Activated CD8-positive, alpha-beta T cell treated with anti-CD3 and anti-CD28 coated beads for 36 hours (primary cell): ENCODE data around the gene ETV6. TPM values are rescaled to one million over a fixed set of nuclear protein-coding genes. Genes with fewer than 3 reads are reported as not detected.

Experiments
- ATAC-seq: fragments of 200-7000 bp; cut with Tn5 transposase; one replicate; pipeline ENCODE4 v1.10.0; 2021; ENCODE audit warnings: mild to moderate bottlenecking, moderate library complexity
- CTCF ChIA-PET: fragments of 350-600 bp; sonication (Branson Sonifier 250); formaldehyde crosslinking; loops from one replicate; lab custom pipeline; 2021; ENCODE audit warnings: antibody characterized with exemption; lab: Charles Lee
- POLR2A ChIA-PET: fragments of 350-600 bp; sonication (Branson Sonifier 250); formaldehyde crosslinking; loops from one replicate; lab custom pipeline; 2021; ENCODE audit warnings: antibody characterized with exemption; lab: Charles Lee
- DNase-seq: peaks from one replicate; pipeline ENCODE4 v3.0.0-alpha.2; 2020
- H3K27ac Mint-ChIP-seq: one replicate; pipeline ENCODE4 v1.8.0; 2021; ENCODE audit warnings: mild to moderate bottlenecking, mixed read lengths
- H3K27me3 Mint-ChIP-seq: one replicate; pipeline ENCODE4 v1.8.0; 2021; ENCODE audit warnings: mixed read lengths
- H3K36me3 Mint-ChIP-seq: one replicate; pipeline ENCODE4 v1.8.0; 2021; ENCODE audit warnings: low read depth, mixed read lengths
- H3K4me1 Mint-ChIP-seq: one replicate; pipeline ENCODE4 v1.8.0; 2021; ENCODE audit warnings: low read depth, mixed read lengths
- H3K4me3 Mint-ChIP-seq: one replicate; pipeline ENCODE4 v1.8.0; 2021; ENCODE audit warnings: mild to moderate bottlenecking, moderate library complexity, mixed read lengths
- H3K9me3 Mint-ChIP-seq: one replicate; pipeline ENCODE4 v1.8.0; 2021; ENCODE audit warnings: mixed read lengths
- intact Hi-C: fragments of 100-400 bp; cut with micrococcal nuclease; formaldehyde crosslinking; loops from one replicate; pipeline ENCODE4 v1.10.0; 2022
- total RNA-seq, 2 experiments: library from RNA; stranded (reverse); gene quantifications; one replicate each; pipeline ENCODE4 v1.2.3, GENCODE V29; 2021
- TF ChIP-seq, protein P1 (sequence below): fragments of 200-600 bp; IDR thresholded peaks from one replicate; pipeline ENCODE4 v1.8.0; 2022; ENCODE audit warnings: antibody characterized with exemption, mild to moderate bottlenecking

ETV6 gene
- total RNA-seq, 2 experiments from 2014 or later = 20.5 to 22.7 TPM

DNA sequence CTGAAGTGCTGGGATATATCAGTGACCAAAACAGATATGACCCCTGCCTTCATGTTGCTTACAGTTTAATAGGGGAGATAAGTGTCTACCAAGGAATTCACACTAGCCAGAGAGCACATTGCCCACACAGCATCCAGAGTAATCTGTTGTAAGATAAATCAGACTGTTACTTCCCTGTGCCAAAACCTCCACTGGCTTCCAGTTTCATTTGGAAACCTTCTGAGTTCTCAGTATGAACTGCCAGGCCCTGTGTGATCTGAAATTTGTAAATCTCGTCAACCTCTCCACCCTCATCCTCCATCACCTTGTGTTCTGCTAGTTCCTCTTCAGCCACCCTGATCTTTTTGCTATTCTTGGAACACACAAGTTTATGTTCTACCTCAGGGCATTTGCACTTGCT is 154.7 kb downstream of the ETV6 start:
- TF ChIP-seq, protein P1, sequence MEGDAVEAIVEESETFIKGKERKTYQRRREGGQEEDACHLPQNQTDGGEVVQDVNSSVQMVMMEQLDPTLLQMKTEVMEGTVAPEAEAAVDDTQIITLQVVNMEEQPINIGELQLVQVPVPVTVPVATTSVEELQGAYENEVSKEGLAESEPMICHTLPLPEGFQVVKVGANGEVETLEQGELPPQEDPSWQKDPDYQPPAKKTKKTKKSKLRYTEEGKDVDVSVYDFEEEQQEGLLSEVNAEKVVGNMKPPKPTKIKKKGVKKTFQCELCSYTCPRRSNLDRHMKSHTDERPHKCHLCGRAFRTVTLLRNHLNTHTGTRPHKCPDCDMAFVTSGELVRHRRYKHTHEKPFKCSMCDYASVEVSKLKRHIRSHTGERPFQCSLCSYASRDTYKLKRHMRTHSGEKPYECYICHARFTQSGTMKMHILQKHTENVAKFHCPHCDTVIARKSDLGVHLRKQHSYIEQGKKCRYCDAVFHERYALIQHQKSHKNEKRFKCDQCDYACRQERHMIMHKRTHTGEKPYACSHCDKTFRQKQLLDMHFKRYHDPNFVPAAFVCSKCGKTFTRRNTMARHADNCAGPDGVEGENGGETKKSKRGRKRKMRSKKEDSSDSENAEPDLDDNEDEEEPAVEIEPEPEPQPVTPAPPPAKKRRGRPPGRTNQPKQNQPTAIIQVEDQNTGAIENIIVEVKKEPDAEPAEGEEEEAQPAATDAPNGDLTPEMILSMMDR = no peak
- DNase-seq (no peak), ATAC-seq (no peak)
- POLR2A ChIA-PET = interaction anchor here (1.0 to 1.5 kb wide), 3 partner anchors 10 to 25 kb away, joined by 3 to 5 read pairs (median 3); no protein-coding TSS in a partner anchor
- intact Hi-C loops = no loop called here
- H3K36me3 Mint-ChIP-seq = peaks cover 12% of the 10 kb centered on the region
- peaks cover 22% of the 10 kb centered on the region for H3K4me1 Mint-ChIP-seq
- H3K4me3 Mint-ChIP-seq = no peak overlapping the region
- H3K27ac Mint-ChIP-seq = no peak overlapping the region
- H3K9me3 Mint-ChIP-seq = no peaks in the 10 kb centered on the region
- CTCF ChIA-PET = interaction anchor here (2.5 kb wide), 1 partner anchor 11 kb away, joined by 6 read pairs; no protein-coding TSS in a partner anchor
- no peaks in the 10 kb centered on the region for H3K27me3 Mint-ChIP-seq

DNA sequence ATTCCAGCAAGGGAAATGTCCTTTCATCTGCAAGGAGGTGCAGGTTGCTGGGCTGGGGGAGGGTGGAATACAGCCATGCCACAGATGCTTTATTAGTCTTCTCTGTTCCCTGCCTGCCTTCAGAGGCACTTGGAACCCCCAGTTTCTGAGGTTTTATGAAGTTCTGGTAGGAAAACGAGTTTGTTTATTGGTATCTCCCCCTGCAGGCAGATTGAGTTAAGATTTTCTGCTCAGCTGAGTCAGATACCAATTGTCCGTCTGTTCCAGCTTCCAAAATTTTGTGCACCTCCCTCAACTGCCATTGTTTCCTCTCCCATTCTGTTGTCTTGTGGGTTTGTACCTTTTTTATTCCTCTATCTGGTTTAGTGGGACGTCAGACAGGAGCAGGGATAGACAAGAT is 155.6 kb downstream of the ETV6 start:
- no peak for DNase-seq
- TF ChIP-seq, protein P1 = no peak
- ATAC-seq = no peak
- CTCF ChIA-PET = interaction anchor here (0.7 to 2.5 kb wide), 3 partner anchors 8 to 25 kb away, joined by 3 to 6 read pairs (median 3); no protein-coding TSS in a partner anchor
- intact Hi-C loops = no loop called here
- Mint-ChIP-seq H3K27me3 (no peaks in the 10 kb centered on the region), H3K4me3 (no peak overlapping the region), H3K9me3 (no peaks in the 10 kb centered on the region), H3K4me1 (peaks cover 21% of the 10 kb centered on the region), H3K27ac (no peak overlapping the region), H3K36me3 (peaks cover 14% of the 10 kb centered on the region)
- POLR2A ChIA-PET = interaction anchor here (1.0 to 1.5 kb wide), 5 partner anchors 11 to 33 kb away, joined by 3 to 5 read pairs (median 3); no protein-coding TSS in a partner anchor

DNA sequence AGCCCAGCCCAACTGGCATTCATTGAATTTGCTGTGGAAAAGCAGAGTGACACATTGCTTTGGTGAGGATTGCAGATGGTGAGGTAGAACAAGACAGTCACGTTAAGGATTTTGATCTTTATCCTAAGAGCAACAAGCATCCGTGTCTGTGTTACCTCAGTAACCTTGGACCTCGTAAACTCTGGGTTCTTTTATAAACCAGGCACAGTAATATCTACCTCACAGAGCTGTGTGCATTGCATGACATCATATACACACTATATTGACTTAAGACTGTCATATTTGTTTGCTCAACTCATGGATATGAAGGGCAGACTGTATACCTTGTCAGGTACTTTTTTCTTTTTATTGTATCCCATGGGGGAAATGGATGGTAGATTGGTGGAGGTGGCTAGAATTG is 156.2 kb downstream of the ETV6 start:
- POLR2A ChIA-PET = interaction anchor here (1.2 to 1.5 kb wide), 4 partner anchors 11 to 32 kb away, joined by 3 to 5 read pairs (median 4); no protein-coding TSS in a partner anchor
- DNase-seq (no peak), ATAC-seq (no peak)
- peaks cover 21% of the 10 kb centered on the region for H3K4me1 Mint-ChIP-seq
- TF ChIP-seq, protein P1 = no peak
- H3K27me3 Mint-ChIP-seq = no peaks in the 10 kb centered on the region
- CTCF ChIA-PET = interaction anchor here (1.0 to 2.5 kb wide), 2 partner anchors 10 to 25 kb away, joined by 3 to 6 read pairs; no protein-coding TSS in a partner anchor
- intact Hi-C loops = no loop called here
- H3K4me3 Mint-ChIP-seq = no peak overlapping the region
- no peak overlapping the region for H3K27ac Mint-ChIP-seq
- H3K9me3 Mint-ChIP-seq = no peaks in the 10 kb centered on the region
- peaks cover 15% of the 10 kb centered on the region for H3K36me3 Mint-ChIP-seq

DNA sequence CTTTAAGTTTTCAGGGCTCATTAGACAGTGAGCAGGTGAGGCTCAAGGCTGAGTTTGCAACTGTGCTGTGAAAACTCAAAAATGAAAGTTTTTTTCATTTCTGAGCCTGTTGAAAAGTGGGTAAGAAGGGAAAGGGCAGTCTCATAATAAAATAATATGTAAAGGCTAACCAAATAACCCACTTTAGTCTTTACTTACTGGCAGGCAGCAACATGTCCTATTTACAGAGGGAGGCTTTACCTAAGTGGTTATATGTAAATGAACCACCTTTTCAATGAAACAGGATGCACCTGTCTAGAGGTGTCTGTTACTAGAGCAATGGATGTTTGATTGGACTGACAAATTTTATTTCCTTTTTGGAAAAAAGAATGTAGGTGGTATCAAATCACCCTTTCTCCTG is 158.0 kb downstream of the ETV6 start:
- Mint-ChIP-seq H3K4me3 (no peak overlapping the region), H3K9me3 (no peaks in the 10 kb centered on the region), H3K27ac (no peak overlapping the region), H3K36me3 (peaks cover 12% of the 10 kb centered on the region), H3K27me3 (no peaks in the 10 kb centered on the region), H3K4me1 (peaks cover 20% of the 10 kb centered on the region)
- CTCF ChIA-PET = no interaction called here
- no peak for DNase-seq
- TF ChIP-seq, protein P1 = no peak
- POLR2A ChIA-PET = no interaction called here
- ATAC-seq = no peak
- intact Hi-C loops = no loop called here

DNA sequence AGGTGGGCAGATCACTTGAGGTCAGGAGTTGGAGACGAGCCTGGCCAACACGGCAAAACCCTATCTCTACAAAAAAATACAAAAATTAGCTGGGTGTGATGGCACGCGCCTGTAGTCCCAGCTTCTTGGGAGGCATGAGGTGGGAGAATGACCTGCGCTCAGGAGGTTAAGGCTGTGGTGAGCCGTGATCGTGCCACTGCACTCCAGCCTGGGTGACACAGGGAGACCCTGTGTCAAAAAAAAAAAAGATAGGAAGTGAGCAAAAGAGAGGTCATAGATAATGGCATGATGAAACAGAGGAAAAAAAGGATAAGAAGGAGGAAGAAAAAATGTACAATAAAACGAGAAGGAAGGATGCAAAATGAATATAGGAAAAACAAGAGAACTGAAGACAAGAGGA is 159.5 kb downstream of the ETV6 start:
- Mint-ChIP-seq H3K27ac (no peak overlapping the region), H3K27me3 (no peaks in the 10 kb centered on the region), H3K36me3 (peaks cover 12% of the 10 kb centered on the region), H3K4me1 (peaks cover 31% of the 10 kb centered on the region), H3K4me3 (no peak overlapping the region), H3K9me3 (no peaks in the 10 kb centered on the region)
- intact Hi-C loops = no loop called here
- ATAC-seq (no peak), DNase-seq (no peak)
- POLR2A ChIA-PET = no interaction called here
- CTCF ChIA-PET = no interaction called here
- TF ChIP-seq, protein P1 = no peak
